Endothelial cell (in vitro differentiated cells): ENCODE measurements around the gene KREMEN1. TPM values are rescaled to one million over a fixed set of nuclear protein-coding genes. Genes with fewer than 3 reads are reported as not detected.

Experiments
- DNase-seq: peaks from one replicate; pipeline ENCODE4 v3.0.0; 2021; ENCODE audit warnings: low spot score
- H3K27ac Mint-ChIP-seq: one replicate; pipeline ENCODE4 v1.8.0; 2021; ENCODE audit warnings: mixed read lengths, inconsistent platforms; ENCODE audit not compliant: unreplicated experiment
- H3K27me3 Mint-ChIP-seq: one replicate; pipeline ENCODE4 v1.8.0; 2021; ENCODE audit warnings: mild to moderate bottlenecking, moderate library complexity, mixed read lengths, inconsistent platforms; ENCODE audit not compliant: unreplicated experiment
- H3K36me3 Mint-ChIP-seq: one replicate; pipeline ENCODE4 v1.8.0; 2021; ENCODE audit warnings: mild to moderate bottlenecking, low read depth, mixed read lengths, inconsistent platforms; ENCODE audit not compliant: unreplicated experiment
- H3K4me1 Mint-ChIP-seq: one replicate; pipeline ENCODE4 v1.8.0; 2021; ENCODE audit warnings: mild to moderate bottlenecking, mixed read lengths, inconsistent platforms; ENCODE audit not compliant: unreplicated experiment
- H3K4me3 Mint-ChIP-seq: one replicate; pipeline ENCODE4 v1.8.0; 2021; ENCODE audit warnings: mild to moderate bottlenecking, mixed read lengths, inconsistent platforms; ENCODE audit not compliant: unreplicated experiment
- H3K9me3 Mint-ChIP-seq: one replicate; pipeline ENCODE4 v1.8.0; 2021; ENCODE audit warnings: mixed read lengths, inconsistent platforms; ENCODE audit not compliant: unreplicated experiment
- total RNA-seq: library from RNA; stranded (reverse); fragmentation: NEBNext Ultra II Directional; extraction: Animal tissue kit (Norgen Biotek cat#: 25700); gene quantifications from one replicate; pipeline ENCODE4 v1.2.1, GENCODE V29; 2021; ENCODE audit not compliant: unreplicated experiment
- TF ChIP-seq, protein P1 (sequence below): fragments of 200-600 bp; sonication (generic); IDR thresholded peaks from one replicate; pipeline ENCODE4 v1.5.0; 2021; ENCODE audit warnings: antibody characterized with exemption; ENCODE audit not compliant: unreplicated experiment

The KREMEN1 gene
- total RNA-seq, 1 donor from 2014 or later = 3.1 TPM

DNA sequence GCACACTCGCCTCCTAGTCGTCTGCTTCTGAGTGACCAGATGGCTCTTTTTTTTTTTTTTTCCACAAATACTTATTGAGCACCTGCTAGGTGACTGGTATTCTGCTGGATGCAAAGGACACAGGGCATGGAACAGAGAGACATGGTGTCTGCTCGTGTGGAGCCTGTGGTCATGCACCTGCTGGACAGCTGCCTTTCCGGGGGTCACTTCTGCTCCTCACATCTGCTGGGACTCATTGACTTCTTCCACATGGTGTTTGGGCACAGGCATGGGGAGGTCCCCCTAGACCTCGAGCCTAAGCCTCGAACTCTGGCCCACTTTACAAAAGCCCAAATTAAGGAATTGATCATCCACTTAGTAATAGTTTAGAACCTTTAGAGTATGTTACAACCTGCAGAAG, 93.3 kb downstream of the KREMEN1 start:
- Mint-ChIP-seq H3K4me3 (peak overlapping the region; percentile 3), H3K36me3 (peaks cover 3% of the 10 kb centered on the region), H3K27ac (no peak overlapping the region), H3K27me3 (peaks cover 9% of the 10 kb centered on the region), H3K4me1 (no peaks in the 10 kb centered on the region), H3K9me3 (no peaks in the 10 kb centered on the region)
- TF ChIP-seq, protein P1, sequence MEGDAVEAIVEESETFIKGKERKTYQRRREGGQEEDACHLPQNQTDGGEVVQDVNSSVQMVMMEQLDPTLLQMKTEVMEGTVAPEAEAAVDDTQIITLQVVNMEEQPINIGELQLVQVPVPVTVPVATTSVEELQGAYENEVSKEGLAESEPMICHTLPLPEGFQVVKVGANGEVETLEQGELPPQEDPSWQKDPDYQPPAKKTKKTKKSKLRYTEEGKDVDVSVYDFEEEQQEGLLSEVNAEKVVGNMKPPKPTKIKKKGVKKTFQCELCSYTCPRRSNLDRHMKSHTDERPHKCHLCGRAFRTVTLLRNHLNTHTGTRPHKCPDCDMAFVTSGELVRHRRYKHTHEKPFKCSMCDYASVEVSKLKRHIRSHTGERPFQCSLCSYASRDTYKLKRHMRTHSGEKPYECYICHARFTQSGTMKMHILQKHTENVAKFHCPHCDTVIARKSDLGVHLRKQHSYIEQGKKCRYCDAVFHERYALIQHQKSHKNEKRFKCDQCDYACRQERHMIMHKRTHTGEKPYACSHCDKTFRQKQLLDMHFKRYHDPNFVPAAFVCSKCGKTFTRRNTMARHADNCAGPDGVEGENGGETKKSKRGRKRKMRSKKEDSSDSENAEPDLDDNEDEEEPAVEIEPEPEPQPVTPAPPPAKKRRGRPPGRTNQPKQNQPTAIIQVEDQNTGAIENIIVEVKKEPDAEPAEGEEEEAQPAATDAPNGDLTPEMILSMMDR = no peak
- no peak for DNase-seq

DNA sequence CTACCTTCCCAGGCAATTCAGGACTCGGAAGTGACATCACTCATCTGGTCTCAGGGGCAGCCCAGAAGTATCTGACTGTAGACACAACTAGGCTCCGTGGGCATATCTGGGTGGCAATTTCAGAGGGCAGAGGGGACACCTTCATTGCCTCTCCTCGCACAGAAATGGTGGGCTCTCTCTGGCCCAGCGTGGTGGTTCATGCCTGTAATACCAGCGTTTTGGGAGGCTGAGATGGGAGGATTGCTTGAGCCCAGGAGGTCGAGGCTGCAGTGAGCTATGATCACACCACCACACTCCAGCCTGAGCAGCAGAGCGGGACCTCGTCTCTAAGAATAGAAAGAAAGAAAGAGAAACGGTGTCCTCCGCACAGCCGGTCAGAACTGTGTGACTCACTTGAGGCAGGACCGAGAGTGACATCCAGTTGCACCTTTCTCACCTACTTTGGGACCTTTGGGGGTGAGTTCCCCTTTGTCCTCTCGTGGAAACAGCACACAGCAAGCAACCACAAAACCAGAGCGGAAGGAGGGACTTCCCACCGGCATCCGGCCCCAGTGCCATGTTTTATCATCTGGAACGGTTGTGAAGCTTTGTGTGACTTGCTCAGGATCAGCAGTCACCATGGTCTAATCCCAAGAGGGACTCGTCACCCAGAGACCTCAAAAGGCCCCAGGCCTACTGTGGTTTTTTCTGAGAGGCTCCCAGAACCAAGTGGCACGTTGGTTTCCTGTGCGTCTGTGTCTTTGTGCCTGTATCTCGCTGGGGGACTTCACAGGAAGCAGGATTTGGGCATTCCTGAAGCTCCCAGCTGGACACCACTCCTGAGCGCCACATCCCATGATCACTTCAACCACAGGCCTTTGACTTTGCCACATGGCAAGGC, 94.4 kb downstream of the KREMEN1 start:
- DNase-seq = no peak
- Mint-ChIP-seq H3K27me3 (peaks cover 9% of the 10 kb centered on the region), H3K27ac (peak overlapping the region; percentile 42), H3K36me3 (peaks cover 3% of the 10 kb centered on the region), H3K9me3 (no peaks in the 10 kb centered on the region), H3K4me3 (no peak overlapping the region), H3K4me1 (no peaks in the 10 kb centered on the region)
- TF ChIP-seq, protein P1 = no peak

DNA sequence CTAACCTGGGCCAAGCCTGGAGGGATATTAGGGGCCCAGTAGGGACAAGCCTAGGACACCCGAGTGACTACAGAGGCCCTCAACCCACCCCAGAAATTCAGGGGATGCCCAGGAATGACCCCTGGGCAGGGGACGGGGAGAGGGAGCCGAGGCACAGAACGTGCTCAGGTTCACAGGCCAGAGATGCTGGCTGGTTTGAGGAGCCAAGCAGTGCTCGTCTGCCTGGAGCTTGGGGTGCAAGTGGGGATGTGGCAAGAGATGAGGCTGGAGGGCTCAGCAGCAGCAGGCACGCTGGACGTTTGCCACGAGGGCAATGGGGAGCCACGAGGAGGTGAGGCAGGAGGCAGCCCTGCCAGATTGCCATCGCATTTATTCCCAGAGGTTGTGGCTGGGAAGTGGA, 98.9 kb downstream of the KREMEN1 start:
- no peak overlapping the region for H3K4me3 Mint-ChIP-seq
- peaks cover 6% of the 10 kb centered on the region for H3K9me3 Mint-ChIP-seq
- peaks cover 4% of the 10 kb centered on the region for H3K36me3 Mint-ChIP-seq
- no peak for DNase-seq
- H3K27me3 Mint-ChIP-seq = peaks cover 5% of the 10 kb centered on the region
- H3K4me1 Mint-ChIP-seq = no peaks in the 10 kb centered on the region
- TF ChIP-seq, protein P1 = no peak
- no peak overlapping the region for H3K27ac Mint-ChIP-seq

DNA sequence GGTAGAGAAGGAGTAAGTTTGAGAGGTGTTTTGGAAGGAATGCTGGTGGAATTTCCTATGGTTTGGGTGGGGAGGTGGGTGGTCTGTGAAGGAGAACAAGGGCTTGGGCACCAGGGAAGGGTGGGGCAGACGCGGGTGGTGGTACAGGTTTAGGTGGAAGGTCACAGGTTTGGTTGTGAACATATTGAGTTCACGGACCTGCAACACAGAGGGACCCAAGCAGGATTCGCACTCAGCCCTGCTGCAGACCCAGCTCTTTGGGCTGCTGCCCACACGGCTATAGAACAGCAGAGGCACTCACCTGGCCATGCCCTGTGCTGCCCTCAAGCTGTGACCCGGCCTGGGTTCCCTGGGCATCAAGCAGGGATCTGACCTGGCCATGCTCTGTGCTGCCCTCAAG, 99.4 kb downstream of the KREMEN1 start:
- DNase-seq = no peak
- H3K4me3 Mint-ChIP-seq = no peak overlapping the region
- peaks cover 6% of the 10 kb centered on the region for H3K9me3 Mint-ChIP-seq
- TF ChIP-seq, protein P1 = no peak
- H3K4me1 Mint-ChIP-seq = no peaks in the 10 kb centered on the region
- peaks cover 4% of the 10 kb centered on the region for H3K36me3 Mint-ChIP-seq
- H3K27ac Mint-ChIP-seq = no peak overlapping the region
- H3K27me3 Mint-ChIP-seq = peaks cover 5% of the 10 kb centered on the region

DNA sequence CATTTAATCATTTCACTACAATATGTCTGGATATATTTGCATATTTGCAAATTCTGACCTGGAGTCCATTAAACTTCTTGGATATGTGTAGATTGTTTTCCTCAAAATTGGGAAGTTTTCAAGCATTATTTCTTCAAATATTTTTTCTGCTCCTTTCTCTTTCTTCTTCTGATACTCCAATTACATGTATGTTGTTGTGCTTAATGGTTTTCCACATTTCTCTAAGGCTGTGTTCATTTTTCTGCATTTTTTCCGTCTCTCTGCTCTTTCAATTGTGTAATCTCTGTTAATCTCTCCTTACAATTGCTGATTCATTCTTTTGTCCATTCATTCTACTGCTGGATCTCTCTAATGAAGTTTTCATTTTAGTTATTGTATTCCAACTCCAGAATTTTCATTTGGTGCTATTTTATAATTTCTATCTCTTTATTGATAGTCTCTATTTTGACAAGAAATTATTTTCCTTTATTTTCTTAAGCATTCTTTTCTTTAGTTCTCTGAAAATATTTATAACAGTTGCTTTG, 102.5 kb downstream of the KREMEN1 start:
- no peak for DNase-seq
- TF ChIP-seq, protein P1 = no peak
- Mint-ChIP-seq H3K27ac (no peak overlapping the region), H3K36me3 (peaks cover 4% of the 10 kb centered on the region), H3K9me3 (peaks cover 6% of the 10 kb centered on the region), H3K4me3 (no peak overlapping the region), H3K27me3 (peaks cover 4% of the 10 kb centered on the region), H3K4me1 (no peaks in the 10 kb centered on the region)
